IMR-90 (cell line): ENCODE measurements around the gene CDYL2. TPM values are rescaled to one million over a fixed set of nuclear protein-coding genes. Genes with fewer than 3 reads are reported as not detected.

Source experiments
- ATAC-seq: fragments of 200-7000 bp; cut with Tn5 transposase; 2 replicates; pipeline ENCODE4 v1.9.1; 2020; ENCODE audit warnings: low read depth, mild to moderate bottlenecking, moderate library complexity
- BruUV-seq: library from RNA; stranded (reverse); fragments of 400-500 nt; replicated peaks from 2 replicates; lab custom pipeline; 2021; lab: Mats Ljungman, UMichigan
- CTCF ChIA-PET: fragments of 300-600 bp; formaldehyde crosslinking; extraction: SDS; loops from one replicate; lab custom pipeline; 2021; ENCODE audit warnings: antibody characterized with exemption; lab: Yijun Ruan, JAX
- POLR2A ChIA-PET: fragments of 300-600 bp; sonication (Branson Sonifier 250); formaldehyde crosslinking; loops from one replicate; lab custom pipeline; 2022; ENCODE audit warnings: antibody characterized with exemption; ENCODE audit not compliant: unreplicated experiment; lab: Charles Lee
- DNase-seq: peaks from one replicate; pipeline ENCODE4 v3.0.0; 2013
- H2AFZ ChIP-seq: replicated peaks from 2 replicates; pipeline ENCODE3; 2013; ENCODE audit warnings: low read length, mild to moderate bottlenecking; ENCODE audit not compliant: poor library complexity
- H2AK5ac ChIP-seq: 2 replicates; pipeline ENCODE4 v1.6.1; 2013; ENCODE audit warnings: low read depth, low read length, inconsistent platforms
- H2AK9ac ChIP-seq: replicated peaks from 2 replicates; pipeline ENCODE3; 2013; ENCODE audit warnings: mild to moderate bottlenecking, low read depth, low read length, moderate library complexity; ENCODE audit not compliant: poor library complexity
- H2BK120ac ChIP-seq: 2 replicates; pipeline ENCODE4 v1.6.1; 2013; ENCODE audit warnings: low read depth, low read length, inconsistent platforms
- H2BK15ac ChIP-seq: 3 replicates; pipeline ENCODE4 v1.6.1; 2013; ENCODE audit warnings: low read depth, low read length, inconsistent platforms
- H2BK20ac ChIP-seq: 2 replicates; pipeline ENCODE4 v1.6.1; 2013; ENCODE audit warnings: low read depth, mild to moderate bottlenecking, inconsistent platforms, low read length, moderate library complexity
- H2BK5ac ChIP-seq: 2 replicates; pipeline ENCODE4 v1.6.1; 2013; ENCODE audit warnings: mild to moderate bottlenecking, low read depth, low read length, inconsistent platforms; ENCODE audit not compliant: poor library complexity, severe bottlenecking
- H3K14ac ChIP-seq: replicated peaks from 2 replicates; pipeline ENCODE4 v1.6.1; 2013; ENCODE audit warnings: low read depth, low read length, inconsistent platforms
- H3K18ac ChIP-seq: 2 replicates; pipeline ENCODE4 v1.6.1; 2013; ENCODE audit warnings: low read depth, low read length, control low read depth
- H3K23ac ChIP-seq: 2 replicates; pipeline ENCODE4 v1.6.1; 2013; ENCODE audit warnings: low read depth, low read length, inconsistent platforms
- H3K27ac ChIP-seq: 2 replicates; pipeline ENCODE4 v1.5.1; 2013; ENCODE audit warnings: mild to moderate bottlenecking, control low read depth, low read length; ENCODE audit not compliant: insufficient read depth
- H3K27me3 ChIP-seq: 2 replicates; pipeline ENCODE4 v1.6.1; 2013; ENCODE audit warnings: low read length; ENCODE audit not compliant: control insufficient read depth, insufficient read depth
- H3K36me3 ChIP-seq: 2 replicates; pipeline ENCODE4 v1.6.1; 2013; ENCODE audit warnings: low read length, mixed read lengths; ENCODE audit not compliant: control insufficient read depth, insufficient read depth
- H3K4ac ChIP-seq: 2 replicates; pipeline ENCODE4 v1.6.1; 2013; ENCODE audit warnings: low read depth, low read length, inconsistent platforms
- H3K4me1 ChIP-seq: 2 replicates; pipeline ENCODE4 v1.6.1; 2013; ENCODE audit warnings: low read length, mixed read lengths; ENCODE audit not compliant: control insufficient read depth, insufficient read depth
- H3K4me2 ChIP-seq: 2 replicates; pipeline ENCODE4 v1.6.1; 2013; ENCODE audit warnings: low read depth, mild to moderate bottlenecking, control low read depth, low read length, moderate library complexity
- H3K4me3 ChIP-seq: 2 replicates; pipeline ENCODE4 v1.5.1; 2013; ENCODE audit warnings: low read depth, mild to moderate bottlenecking, control low read depth, low read length, moderate library complexity; ENCODE audit not compliant: insufficient read depth
- H3K56ac ChIP-seq: 2 replicates; pipeline ENCODE4 v1.6.1; 2013; ENCODE audit warnings: low read length, inconsistent platforms; ENCODE audit not compliant: insufficient read depth; ENCODE audit errors: extremely low read depth
- H3K79me1 ChIP-seq, 2 experiments: 2 replicates each; pipeline ENCODE4 v1.6.1; 2013; ENCODE audit warnings: low read length in 2 of 2, inconsistent platforms in 1 of 2, low read depth in 1 of 2
- H3K9ac ChIP-seq: 2 replicates; pipeline ENCODE4 v1.6.1; 2013; ENCODE audit warnings: low read depth, low read length, control low read depth
- H3K9me1 ChIP-seq: 2 replicates; pipeline ENCODE4 v1.6.1; 2013; ENCODE audit warnings: low read length, inconsistent platforms; ENCODE audit not compliant: insufficient read depth
- H3K9me3 ChIP-seq: 2 replicates; pipeline ENCODE4 v1.6.1; 2013; ENCODE audit warnings: low read length; ENCODE audit not compliant: control insufficient read depth, insufficient read depth
- H4K20me1 ChIP-seq: 2 replicates; pipeline ENCODE4 v1.6.1; 2013; ENCODE audit warnings: low read length, inconsistent platforms; ENCODE audit not compliant: insufficient read depth
- H4K5ac ChIP-seq: 2 replicates; pipeline ENCODE4 v1.6.1; 2013; ENCODE audit warnings: mild to moderate bottlenecking, low read depth, low read length, control low read depth
- H4K8ac ChIP-seq, 2 experiments: 2 replicates each; pipeline ENCODE4 v1.6.1; 2013; ENCODE audit warnings: low read depth in 2 of 2, low read length in 2 of 2, control low read depth in 1 of 2, inconsistent platforms in 1 of 2
- H4K91ac ChIP-seq: 2 replicates; pipeline ENCODE4 v1.6.1; 2013; ENCODE audit warnings: low read depth, low read length, inconsistent platforms; ENCODE audit not compliant: insufficient read depth
- BHLHE40 ChIP-seq: fragments of 150-350 bp; IDR thresholded peaks from 2 replicates; pipeline ENCODE4 v1.6.1; 2016; ENCODE audit warnings: mild to moderate bottlenecking, low read depth, low read length
- CEBPB ChIP-seq: IDR thresholded peaks from 2 replicates; pipeline ENCODE4 v1.6.1; 2012; ENCODE audit warnings: low read depth, low read length, improper control_type of control experiment
- CHD1 ChIP-seq: IDR thresholded peaks from 2 replicates; pipeline ENCODE4 v1.6.1; 2012; ENCODE audit warnings: low read depth, low read length, improper control_type of control experiment
- CTCF ChIP-seq: conservative IDR thresholded peaks from 2 replicates; pipeline ENCODE4 v1.5.1; 2012; ENCODE audit warnings: mild to moderate bottlenecking, low read depth, low read length, improper control_type of control experiment
- ELK1 ChIP-seq: fragments of 150-350 bp; IDR thresholded peaks from 2 replicates; pipeline ENCODE4 v1.6.1; 2016; ENCODE audit warnings: low read depth, mild to moderate bottlenecking, low read length, moderate library complexity, borderline replicate concordance
- FOS ChIP-seq: fragments of 150-350 bp; IDR thresholded peaks from 2 replicates; pipeline ENCODE4 v1.6.1; 2016; ENCODE audit warnings: low read depth, low read length
- MAFK ChIP-seq: IDR thresholded peaks from 2 replicates; pipeline ENCODE4 v1.6.1; 2012; ENCODE audit warnings: low read depth, low read length, improper control_type of control experiment
- MAZ ChIP-seq: IDR thresholded peaks from 2 replicates; pipeline ENCODE4 v1.6.1; 2012; ENCODE audit warnings: low read depth, mild to moderate bottlenecking, low read length, improper control_type of control experiment, moderate library complexity, borderline replicate concordance
- MXI1 ChIP-seq: IDR thresholded peaks from 2 replicates; pipeline ENCODE4 v1.6.1; 2012; ENCODE audit warnings: low read depth, mild to moderate bottlenecking, low read length, moderate library complexity, borderline replicate concordance
- NFE2L2 ChIP-seq: fragments of 150-350 bp; IDR thresholded peaks from 2 replicates; pipeline ENCODE4 v1.6.1; 2016; ENCODE audit warnings: low read depth, mild to moderate bottlenecking, low read length
- POLR2A ChIP-seq: IDR thresholded peaks from 2 replicates; pipeline ENCODE4 v1.6.1; 2012; ENCODE audit warnings: mild to moderate bottlenecking, low read depth, low read length
- RAD21 ChIP-seq: IDR thresholded peaks from 2 replicates; pipeline ENCODE4 v1.6.1; 2012; ENCODE audit warnings: low read length, improper control_type of control experiment
- RCOR1 ChIP-seq: IDR thresholded peaks from 2 replicates; pipeline ENCODE4 v1.6.1; 2012; ENCODE audit warnings: mild to moderate bottlenecking, low read length, improper control_type of control experiment; ENCODE audit not compliant: insufficient replicate concordance
- RFX5 ChIP-seq: IDR thresholded peaks from 2 replicates; pipeline ENCODE4 v1.8.0; 2012; ENCODE audit warnings: low read depth, mild to moderate bottlenecking, low read length, moderate library complexity
- SMC3 ChIP-seq: fragments of 150-350 bp; IDR thresholded peaks from 2 replicates; pipeline ENCODE4 v1.6.1; 2016; ENCODE audit warnings: low read depth, mild to moderate bottlenecking, antibody characterized with exemption, low read length, moderate library complexity
- USF2 ChIP-seq: fragments of 150-350 bp; IDR thresholded peaks from 2 replicates; pipeline ENCODE4 v1.6.1; 2017; ENCODE audit warnings: mild to moderate bottlenecking, antibody characterized with exemption, low read length, low read depth
- WGBS, 2 experiments: methylation state at CpG; one replicate each; pipeline versions ENCODE4 v1.1.5 to v1.1.7; 2013; ENCODE audit warnings: missing lambda C conversion rate in 2 of 2; ENCODE audit not compliant: insufficient read length in 1 of 2; ENCODE audit errors: extremely low coverage in 2 of 2; 5-methylcytosine and 5-hydroxymethylcytosine counted together
- dilution Hi-C: fragments of 300-500 bp; cut with HindIII; formaldehyde crosslinking; loops from one replicate; pipeline ENCODE4 v1.14.3; 2018; ENCODE audit warnings: low sequenced_read_pairs; ENCODE audit not compliant: unreplicated experiment
- in situ Hi-C: fragments of 300-500 bp; cut with MboI; formaldehyde crosslinking; loops from 3 replicates; pipeline ENCODE4 v1.14.3; 2019; ENCODE audit warnings: low sequenced_read_pairs, inconsistent platforms, mixed read lengths
- intact Hi-C: fragments of 100-400 bp; cut with micrococcal nuclease; formaldehyde crosslinking; loops from 2 replicates; pipeline ENCODE4 v1.10.0; 2022
- polyA plus RNA-seq, 3 experiments: library from polyadenylated mRNA; depleted of rRNA; stranded (reverse); fragments of >200 nt; gene quantifications; 2 replicates each; pipeline ENCODE4 v1.2.3, GENCODE V29; 2012; ENCODE audit warnings: low replicate concordance in 1 of 3
- total RNA-seq: library from RNA; depleted of rRNA; stranded (reverse); fragments of >200 nt; gene quantifications from 2 replicates; pipeline ENCODE4 v1.2.3, GENCODE V29; 2012

CDYL2 gene
- total and polyA plus RNA-seq, 2 of the 4 experiments (the other 2 are of a cell fraction) = 1.2 to 3.9 TPM

- H3K9ac ChIP-seq = no peak overlapping the region
- H2BK15ac ChIP-seq = no peak overlapping the region
- no peaks in the 10 kb centered on the region for H3K27me3 ChIP-seq
- POLR2A ChIA-PET = no interaction called here
- no peak overlapping the region for H4K91ac ChIP-seq
- H3K9me3 ChIP-seq = peaks cover 4% of the 10 kb centered on the region
- no peak overlapping the region for H3K27ac ChIP-seq
- no peak overlapping the region for H4K5ac ChIP-seq
- H3K9me1 ChIP-seq = no peaks in the 10 kb centered on the region
- intact Hi-C loops (no loop called here), dilution Hi-C loops (no loop called here), in situ Hi-C loops (no loop called here)
- H2AK5ac ChIP-seq = no peak overlapping the region
- no peak for TF ChIP-seq USF2
- TF ChIP-seq RCOR1 = no peak
- TF ChIP-seq MAFK = no peak
- TF ChIP-seq CEBPB = no peak
- no peak for TF ChIP-seq CHD1
- no peak for TF ChIP-seq RFX5
- no peak for TF ChIP-seq ELK1
- no peak for TF ChIP-seq MXI1
- no peak for TF ChIP-seq RAD21
- no peak for TF ChIP-seq BHLHE40
- TF ChIP-seq POLR2A = no peak
- no peak for TF ChIP-seq SMC3
- no peak for TF ChIP-seq MAZ
- TF ChIP-seq CTCF = no peak
- no peak for TF ChIP-seq NFE2L2
- TF ChIP-seq FOS = no peak
- H3K14ac ChIP-seq = no peak overlapping the region
- no CpG with 5 or more reads among the region's 3 CpGs for whole genome bisulfite sequencing, 2 experiments
- H3K36me3 ChIP-seq = no peaks in the 10 kb centered on the region
- DNase-seq = no peak
- no peak for ATAC-seq
- H4K20me1 ChIP-seq = no peaks in the 10 kb centered on the region; the same call in 1 of the 2 replicates
- H3K56ac ChIP-seq = no peak overlapping the region
- CTCF ChIA-PET = no interaction called here
- H3K4me1 ChIP-seq = no peaks in the 10 kb centered on the region
- no peak overlapping the region for H3K4ac ChIP-seq
- H3K4me3 ChIP-seq = no peak overlapping the region
- BruUV-seq = no TSS peak
- no peak overlapping the region for H2BK5ac ChIP-seq
- no peak overlapping the region for H2AFZ ChIP-seq
- no peak overlapping the region for H4K8ac ChIP-seq
- H3K23ac ChIP-seq = no peak overlapping the region
- no peak overlapping the region for H2BK20ac ChIP-seq
- H3K18ac ChIP-seq = no peak overlapping the region
- H3K4me2 ChIP-seq = no peak overlapping the region
- H3K79me1 ChIP-seq = peaks cover 0 to 11% of the 10 kb centered on the region in 2 experiments; a peak in 1 of 4 replicates
- no peak overlapping the region for H2AK9ac ChIP-seq
- no peak overlapping the region for H2BK120ac ChIP-seq
These were observed 61.1 kb downstream of the CDYL2 start for GRCh38 chr16:80743273-80743672.
